HG03354 (cell line): ENCODE results near the gene MYLK2.
A peak's percentile ranks its signal among the peaks of the same experiment; 100 is the strongest.

Source experiments
- ATAC-seq: cut with Tn5 transposase; IDR thresholded peaks from one replicate; pipeline ENCODE4 v1.9.1; 2021; ENCODE audit warnings: mild to moderate bottlenecking; ENCODE audit not compliant: unreplicated experiment, poor library complexity, severe bottlenecking

Gene MYLK2

DNA sequence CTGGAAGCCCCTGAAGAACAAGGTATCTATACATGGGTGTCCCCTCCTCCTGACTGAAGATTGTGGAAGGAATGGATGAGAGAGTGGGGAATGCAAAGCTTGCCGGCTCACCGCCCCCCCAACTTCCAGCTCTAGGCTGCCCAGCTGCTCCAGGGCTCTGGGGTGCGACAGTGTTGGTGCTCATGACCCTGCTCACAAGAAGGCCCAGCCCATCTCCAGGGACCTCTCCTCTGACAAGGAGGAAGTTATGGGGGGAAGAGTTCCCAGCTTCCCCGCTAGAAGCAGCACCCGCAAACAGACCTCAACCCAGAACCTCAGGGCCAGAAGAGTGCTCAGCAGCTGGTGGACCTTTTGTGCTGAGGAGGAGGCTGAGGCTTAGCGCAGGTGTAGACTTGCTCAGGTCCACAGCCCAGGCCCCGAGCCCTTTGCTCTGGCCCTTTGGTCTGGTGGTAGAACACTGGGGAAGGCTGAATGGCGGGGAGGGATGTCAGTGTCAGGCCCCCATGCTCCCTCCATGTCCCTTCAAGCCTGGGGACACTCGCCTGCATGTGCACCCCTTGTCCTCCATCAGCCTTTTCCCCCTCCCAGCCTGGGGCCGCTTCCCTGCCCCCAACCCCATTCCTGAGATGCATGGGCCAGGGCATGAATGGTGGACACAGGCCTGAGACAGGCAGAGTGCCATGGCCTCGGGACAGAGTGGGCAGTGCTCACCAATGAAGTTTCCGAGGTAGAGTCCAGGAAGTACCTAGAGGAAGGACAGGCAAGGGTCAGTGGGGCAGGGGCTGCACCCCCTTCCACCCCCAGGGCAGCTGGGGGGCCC, 49.9 kb downstream of the MYLK2 start:
- ATAC-seq, result no peak

DNA sequence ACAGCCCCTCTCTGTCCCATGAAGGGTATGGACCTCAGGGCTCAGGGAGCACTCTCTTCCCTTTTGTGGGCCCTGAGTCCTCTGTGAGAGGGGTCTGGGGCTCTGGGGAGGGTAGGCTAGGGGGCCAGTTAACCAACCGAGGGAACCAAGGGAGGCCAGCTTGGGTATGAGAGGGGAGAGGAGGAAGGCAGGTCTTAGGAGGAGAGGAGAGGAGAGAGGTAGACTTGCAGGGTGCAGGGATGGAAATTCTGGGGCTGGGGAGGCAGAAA, 50.5 kb downstream of the MYLK2 start:
- no peak for ATAC-seq

DNA sequence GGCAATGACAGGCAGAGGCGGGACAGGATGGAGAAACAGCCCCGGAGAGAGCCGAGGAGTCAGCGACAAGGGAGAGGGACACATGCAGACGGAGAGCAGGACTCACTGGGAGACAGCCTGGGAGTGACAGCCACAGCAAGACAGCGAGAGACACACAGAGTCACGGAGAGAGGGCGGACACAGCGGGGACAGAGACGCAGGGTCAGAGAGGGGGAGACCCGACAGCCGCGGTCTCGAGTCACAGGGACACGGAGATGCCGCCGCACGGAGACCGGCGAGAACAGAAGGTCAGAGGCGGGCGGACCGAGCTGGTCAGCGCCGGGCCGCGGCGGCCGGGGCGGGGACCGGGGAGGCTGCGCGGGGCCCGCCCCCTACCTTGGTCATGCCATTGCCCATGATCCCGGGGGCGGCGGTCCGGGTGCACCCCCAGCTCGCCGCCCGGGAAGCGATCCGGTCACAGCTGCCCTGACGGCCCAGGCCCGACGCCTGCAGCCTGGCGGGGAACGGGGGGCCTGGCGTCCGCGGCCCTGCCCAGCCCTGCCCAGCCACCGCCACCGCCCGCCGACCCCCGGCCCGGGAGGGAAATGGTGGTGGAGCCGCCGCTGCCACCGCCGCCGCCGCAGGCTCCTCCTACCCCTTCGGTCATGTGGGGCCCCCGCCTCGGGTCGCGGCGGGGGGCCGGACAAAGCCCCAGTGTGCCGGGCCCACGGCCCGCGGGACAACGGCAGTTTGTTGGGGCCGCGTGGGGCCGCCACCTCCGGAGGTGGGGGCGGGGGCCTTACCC, 51.0 kb downstream of the MYLK2 start, which contains the start of the genes DUSP15 and TTLL9:
Gene DUSP15 (minus strand): TSS at position 586 of the 784 bp plus-strand sequence. CDS start 190 bp downstream, at position 396.
Gene TTLL9 (plus strand): TSS at position 693 of the 784 bp plus-strand sequence. CDS start 493 bp downstream, outside the sequence.
- no peak for ATAC-seq

DNA sequence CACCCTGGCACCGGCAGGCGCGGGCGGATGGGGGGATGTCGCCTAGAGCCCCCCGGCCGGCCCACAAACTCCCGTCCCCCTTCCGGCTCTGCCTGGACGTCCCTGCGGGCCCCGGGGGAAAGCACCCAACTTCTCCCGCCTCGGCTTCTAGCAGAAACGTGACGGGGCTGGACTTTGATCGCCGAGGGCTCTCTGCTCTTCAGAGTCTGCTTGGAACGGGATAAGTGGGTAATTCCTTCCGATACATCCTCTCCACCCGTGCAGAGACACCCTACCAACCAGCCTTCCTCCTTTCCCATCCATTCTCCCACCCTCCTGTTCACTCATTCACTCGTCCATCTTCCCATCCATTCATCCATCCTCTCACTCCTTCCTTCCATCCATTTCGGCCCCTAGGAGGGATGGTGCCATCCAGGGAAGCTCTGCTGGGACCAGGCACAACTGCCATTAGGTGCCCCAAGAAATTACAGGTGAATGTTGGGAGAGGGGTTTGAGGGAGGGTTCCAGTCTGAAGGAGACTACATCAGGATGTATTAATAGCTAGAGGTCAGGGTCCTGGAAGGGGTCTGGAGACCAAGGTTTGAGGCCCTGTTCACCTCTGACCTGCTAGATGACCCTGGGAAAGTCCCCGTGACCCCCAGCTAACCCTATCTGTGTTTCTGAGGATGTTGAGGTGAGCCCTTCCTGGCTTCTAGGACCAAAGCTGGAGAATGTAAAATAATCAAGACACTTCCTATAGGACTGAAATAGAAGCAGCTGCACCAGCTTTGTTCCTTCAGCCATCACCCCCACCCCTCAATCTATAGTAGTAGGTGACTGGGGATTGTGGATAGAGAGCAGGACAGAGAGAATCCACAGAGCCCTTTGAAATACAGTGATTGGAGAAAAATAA, 51.8 kb downstream of the MYLK2 start:
- no peak for ATAC-seq

DNA sequence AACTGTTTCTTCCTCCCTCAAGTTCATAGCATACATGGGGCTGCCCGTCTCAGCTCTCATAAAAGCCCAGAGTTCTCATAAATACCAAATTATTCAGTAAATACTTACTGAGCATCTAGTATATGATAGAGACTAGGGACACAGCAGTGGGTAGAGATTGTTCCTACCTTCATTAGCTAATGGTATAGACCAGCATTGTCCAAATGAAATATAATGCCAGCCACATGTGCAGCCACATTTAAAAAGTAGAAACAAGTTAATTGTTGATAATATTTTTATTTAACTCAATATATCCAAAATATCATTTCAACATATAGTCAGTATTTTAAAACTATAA, 52.4 kb downstream of the MYLK2 start:
- ATAC-seq, result no peak

DNA sequence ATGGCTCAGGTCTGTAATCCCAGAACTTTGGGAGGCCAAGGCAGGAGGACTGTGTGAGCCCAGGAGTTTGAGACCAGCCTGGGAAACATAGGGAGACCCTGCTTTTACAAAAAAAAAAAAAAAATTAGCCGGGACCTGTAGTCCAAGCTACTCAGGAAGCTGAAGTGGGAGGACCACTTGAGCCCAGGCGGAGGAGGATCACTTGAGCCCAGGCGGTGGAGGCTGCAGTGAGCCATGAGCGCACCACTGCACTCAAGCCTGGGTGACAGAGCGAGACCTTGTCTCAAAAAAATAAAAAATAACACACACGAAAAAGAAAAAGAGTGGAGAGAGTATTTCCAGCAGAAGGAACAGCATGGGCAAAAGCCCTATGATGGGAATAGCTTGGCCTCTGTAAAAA, 53.2 kb downstream of the MYLK2 start:
- ATAC-seq, result no peak

- no peak for ATAC-seq
Measured at GRCh38 chr20:31875671-31876070, 56.5 kb downstream of the MYLK2 start.

GRCh38 chr20:31877684-31878083, 58.5 kb downstream of the MYLK2 start:
- no peak for ATAC-seq

- peak; percentile 88 for ATAC-seq
Measured at GRCh38 chr20:31879143-31879987, 60.2 kb downstream of the MYLK2 start.

- ATAC-seq, result no peak
Measured at GRCh38 chr20:31881945-31882344, 62.8 kb downstream of the MYLK2 start.

DNA sequence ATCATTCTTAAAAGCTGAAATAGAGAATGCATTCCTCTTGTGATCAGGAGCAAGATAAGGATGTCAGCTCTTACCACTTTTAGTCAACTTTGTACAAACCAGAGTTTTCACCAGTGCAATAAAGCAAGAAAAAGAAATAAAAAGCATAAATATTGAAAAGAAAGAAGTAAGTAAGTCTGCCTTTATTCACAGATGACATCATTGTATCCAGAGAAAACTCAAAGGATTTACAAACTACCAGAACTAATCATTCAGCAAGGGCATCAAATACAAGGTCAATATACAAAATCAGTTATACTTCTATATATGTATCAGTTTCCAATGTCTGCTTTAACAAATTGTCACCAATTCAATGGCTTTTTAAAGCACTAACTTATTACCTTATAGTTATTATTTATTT, 64.7 kb downstream of the MYLK2 start:
- no peak for ATAC-seq
